K562 (cell line): ENCODE data around the gene ATF6B. TPM values are rescaled to one million over a fixed set of nuclear protein-coding genes. Genes with fewer than 3 reads are reported as not detected.

Experiments used
- CBX3 ChIP-seq, 2 experiments: IDR thresholded peaks; 1 replicate in 1 of 2; 2 replicates in 1 of 2; pipeline ENCODE4 v1.6.1; 2012; ENCODE audit warnings: inconsistent platforms in 2 of 2, low read length in 2 of 2, borderline replicate concordance in 1 of 2, control low read depth in 1 of 2
- CREB5 ChIP-seq: fragments of 250-450 bp; sonication (Bioruptor Pico); IDR thresholded peaks from 2 replicates; pipeline ENCODE4 v1.5.0; 2020; ENCODE audit warnings: mild to moderate bottlenecking
- E2F1 ChIP-seq: sonication (generic); formaldehyde crosslinking; IDR thresholded peaks from 2 replicates; pipeline ENCODE4 v1.8.1; 2023; ENCODE audit warnings: mild to moderate bottlenecking, missing genetic modification reagents, moderate library complexity
- ESRRA ChIP-seq: fragments of 450-650 bp; IDR thresholded peaks from 2 replicates; pipeline ENCODE4 v1.6.1; 2014; ENCODE audit warnings: low read depth, mild to moderate bottlenecking, moderate library complexity, borderline replicate concordance
- GABPA ChIP-seq: fragments of 200-800 bp; sonication (Bioruptor generic); conservative IDR thresholded peaks from 2 replicates; pipeline ENCODE4 v1.6.1; 2016; ENCODE audit warnings: low read depth, missing genetic modification characterization, missing compliant biosample characterization
- HDGF ChIP-seq: fragments of 450-650 bp; IDR thresholded peaks from 2 replicates; pipeline ENCODE4 v1.6.1; 2016
- HEY1 ChIP-seq: fragments of 250-450 bp; sonication (Bioruptor Pico); IDR thresholded peaks from 2 replicates; pipeline ENCODE4 v1.5.0; 2020; ENCODE audit warnings: mild to moderate bottlenecking, moderate library complexity, borderline replicate concordance
- HMBOX1 ChIP-seq: sonication (generic); IDR thresholded peaks from 2 replicates; pipeline ENCODE4 v1.6.1; 2016
- HNRNPL ChIP-seq: fragments of 200-400 bp; formaldehyde crosslinking; IDR thresholded peaks from 2 replicates; pipeline ENCODE4 v1.6.1; 2017; ENCODE audit warnings: low read depth, mild to moderate bottlenecking, low read length
- KLF6 ChIP-seq: fragments of 250-450 bp; sonication (Bioruptor Pico); IDR thresholded peaks from 2 replicates; pipeline ENCODE4 v1.4.0; 2020; ENCODE audit warnings: mild to moderate bottlenecking, moderate library complexity, borderline replicate concordance
- NR3C1 ChIP-seq: sonication (generic); formaldehyde crosslinking; IDR thresholded peaks from 2 replicates; pipeline ENCODE4 v1.8.1; 2022; ENCODE audit warnings: missing genetic modification reagents
- PCBP1 ChIP-seq: fragments of 200-400 bp; formaldehyde crosslinking; IDR thresholded peaks from 2 replicates; pipeline ENCODE4 v1.6.1; 2018; ENCODE audit warnings: mild to moderate bottlenecking, low read depth, low read length; ENCODE audit not compliant: poor library complexity, severe bottlenecking
- POLR2A ChIP-seq: fragments of 450-650 bp; conservative IDR thresholded peaks from 2 replicates; pipeline ENCODE4 v1.6.1; 2016
- RBM39 ChIP-seq: fragments of 200-400 bp; formaldehyde crosslinking; optimal IDR thresholded peaks from 2 replicates; pipeline ENCODE3; 2018; ENCODE audit warnings: low read depth, low read length
- RERE ChIP-seq: sonication (generic); formaldehyde crosslinking; IDR thresholded peaks from 2 replicates; pipeline ENCODE4 v1.8.0; 2023; ENCODE audit warnings: missing genetic modification reagents, mild to moderate bottlenecking, borderline replicate concordance
- SIN3B ChIP-seq: fragments of 450-650 bp; IDR thresholded peaks from 2 replicates; pipeline ENCODE4 v1.6.1; 2017; ENCODE audit warnings: low read depth, mild to moderate bottlenecking, moderate library complexity
- ZNF282 ChIP-seq: sonication (generic); formaldehyde crosslinking; IDR thresholded peaks from 2 replicates; pipeline ENCODE4 v1.8.1; 2023; ENCODE audit warnings: missing genetic modification reagents
- ZNF41 ChIP-seq: fragments of 250-450 bp; sonication (Bioruptor Pico); conservative IDR thresholded peaks from 2 replicates; pipeline ENCODE4 v1.4.0; 2020; ENCODE audit warnings: mild to moderate bottlenecking
- ZNF583 ChIP-seq: fragments of 250-450 bp; sonication (Bioruptor Pico); IDR thresholded peaks from 2 replicates; pipeline ENCODE4 v1.4.0; 2020
- polyA plus RNA-seq, 8 experiments: library from polyadenylated mRNA; depleted of rRNA in 4 of 8; stranded (reverse) in 5 of 8; unstranded in 3 of 8; fragments of >200 nt; fragmentation: Nextera tagmentation in 2 of 8; fragmentation: Illumina TruSeq in 1 of 8; extraction: Ambion mirVana in 2 of 8; extraction: Trizol in 1 of 8; gene quantifications; 2 replicates each; pipeline versions ENCODE4 v1.2.1 to v1.2.3, GENCODE V29; 2011 to 2014; ENCODE audit warnings: inconsistent platforms in 1 of 8, missing spikeins in 1 of 8
- total RNA-seq, 7 experiments: library from RNA; depleted of rRNA in 6 of 7; stranded (reverse); fragments of >200 nt in 6 of 7; fragmentation: Illumina TruSeq in 2 of 7; extraction: Trizol in 2 of 7; gene quantifications; 2 replicates each; pipeline versions ENCODE4 v1.2.1 to v1.2.3, GENCODE V29; 2011 to 2021; ENCODE audit warnings: low replicate concordance in 1 of 7

Gene ATF6B
- total and polyA plus RNA-seq, 9 of the 15 experiments (the other 6 are each of a cell fraction or from before 2014, with no cell fraction given) = 20.7 to 131 (median 31.7) TPM

- TF ChIP-seq RERE (CRISPR knock-in tag) (no peak), HNRNPL (peak; percentile 19; the same call in 1 of the 2 replicates), ZNF583 (CRISPR knock-in tag) (no peak), CREB5 (CRISPR knock-in tag) (no peak), GABPA (tag) (no peak), PCBP1 (no peak), ZNF282 (CRISPR knock-in tag) (no peak), HMBOX1 (no peak), ESRRA (peak; percentile 86), E2F1 (CRISPR knock-in tag) (no peak), CBX3 (IDR thresholded peaks at IDR 0.05; ENCODE audit: borderline replicate concordance in 1 of 2, low read length in 2 of 2) (0 out of 3 replicates have a peak, but pooled peaks of 1 of the 2 experiments have one; percentile 32), HDGF (no peak), RBM39 (no peak), SIN3B (no peak), KLF6 (no peak), ZNF41 (CRISPR knock-in tag) (no peak), POLR2A (no peak), NR3C1 (CRISPR knock-in tag) (peak; percentile 39; the same call in 1 of the 2 replicates), HEY1 (CRISPR knock-in tag) (no peak)
Observed at GRCh38 chr6:32086661-32087573, 41.1 kb downstream of the ATF6B start (continued).
